Loucy (cell line): Measurements from ENCODE around the gene DOK6.

ENCODE experiments used
- EZH2phosphoT487 ChIP-seq: fragments of 200-600 bp; IDR thresholded peaks from 2 replicates; pipeline ENCODE4 v1.6.1; 2018; ENCODE audit warnings: antibody characterized with exemption, mild to moderate bottlenecking, moderate library complexity, borderline replicate concordance
- TF ChIP-seq, protein P1 (sequence below): fragments of 200-600 bp; sonication (generic); conservative IDR thresholded peaks from 2 replicates; pipeline ENCODE4 v1.5.1; 2014; ENCODE audit warnings: mild to moderate bottlenecking, antibody characterized with exemption, low read length

DNA sequence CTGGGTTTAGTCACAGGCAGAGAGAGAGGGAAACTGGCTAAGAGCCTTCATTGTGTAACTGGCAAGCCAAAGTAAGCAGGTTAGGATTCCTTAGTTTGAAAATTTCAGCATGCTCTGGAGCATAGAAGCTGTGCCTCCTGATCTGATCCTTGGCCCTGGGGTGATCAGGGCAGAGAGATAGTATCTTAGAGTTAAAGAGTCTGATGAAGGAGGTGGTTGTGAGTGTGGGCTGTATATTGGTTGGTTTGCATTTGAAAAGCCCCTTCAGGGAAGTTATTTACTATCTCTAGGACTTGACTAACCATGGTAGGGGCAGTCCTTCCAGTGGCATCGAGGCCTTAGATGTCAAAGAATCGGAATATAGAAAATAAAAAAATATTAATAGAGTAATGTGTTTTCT, 316.9 kb downstream of the DOK6 start:
- TF ChIP-seq, protein P1, sequence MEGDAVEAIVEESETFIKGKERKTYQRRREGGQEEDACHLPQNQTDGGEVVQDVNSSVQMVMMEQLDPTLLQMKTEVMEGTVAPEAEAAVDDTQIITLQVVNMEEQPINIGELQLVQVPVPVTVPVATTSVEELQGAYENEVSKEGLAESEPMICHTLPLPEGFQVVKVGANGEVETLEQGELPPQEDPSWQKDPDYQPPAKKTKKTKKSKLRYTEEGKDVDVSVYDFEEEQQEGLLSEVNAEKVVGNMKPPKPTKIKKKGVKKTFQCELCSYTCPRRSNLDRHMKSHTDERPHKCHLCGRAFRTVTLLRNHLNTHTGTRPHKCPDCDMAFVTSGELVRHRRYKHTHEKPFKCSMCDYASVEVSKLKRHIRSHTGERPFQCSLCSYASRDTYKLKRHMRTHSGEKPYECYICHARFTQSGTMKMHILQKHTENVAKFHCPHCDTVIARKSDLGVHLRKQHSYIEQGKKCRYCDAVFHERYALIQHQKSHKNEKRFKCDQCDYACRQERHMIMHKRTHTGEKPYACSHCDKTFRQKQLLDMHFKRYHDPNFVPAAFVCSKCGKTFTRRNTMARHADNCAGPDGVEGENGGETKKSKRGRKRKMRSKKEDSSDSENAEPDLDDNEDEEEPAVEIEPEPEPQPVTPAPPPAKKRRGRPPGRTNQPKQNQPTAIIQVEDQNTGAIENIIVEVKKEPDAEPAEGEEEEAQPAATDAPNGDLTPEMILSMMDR: no peak
- TF ChIP-seq EZH2phosphoT487: no peak
